PFSK-1 (cell line): Measurements from ENCODE around the gene NCAM1.

Source experiments
- FOXP2 ChIP-seq: optimal IDR thresholded peaks from 2 replicates; pipeline ENCODE3; 2011; ENCODE audit warnings: borderline replicate concordance, control low read depth, inconsistent platforms; ENCODE audit not compliant: insufficient read depth; ENCODE audit errors: extremely low read length, extremely low read depth
- REST ChIP-seq, 2 experiments: IDR thresholded peaks; 2 replicates each; pipeline versions ENCODE4 v1.6.1 to v1.8.0; 2011 to 2012; ENCODE audit warnings: low read depth in 2 of 2, low read length in 2 of 2, control low read depth in 1 of 2, inconsistent platforms in 1 of 2, mild to moderate bottlenecking in 1 of 2, moderate library complexity in 1 of 2; ENCODE audit not compliant: insufficient read depth in 1 of 2

- TF ChIP-seq REST (IDR thresholded peaks at IDR 0.05; ENCODE audit: insufficient read depth in 1 of 2, low read depth in 2 of 2, low read length in 2 of 2) = no peak
- TF ChIP-seq FOXP2 = no peak
Observed at GRCh38 chr11:113261709-113262475, 300.7 kb downstream of the NCAM1 start.
